HG03135 (cell line): ENCODE results near the gene AP3S2.
"Not testable (repeated sequence)": the region's sequence is repeated elsewhere in the genome, so short reads cannot be mapped to it uniquely, and the experiment has no call there.

Experiments
- ATAC-seq: cut with Tn5 transposase; IDR thresholded peaks from one replicate; pipeline ENCODE4 v1.9.1; 2021; ENCODE audit warnings: mild to moderate bottlenecking, moderate library complexity; ENCODE audit not compliant: unreplicated experiment

Gene AP3S2

DNA sequence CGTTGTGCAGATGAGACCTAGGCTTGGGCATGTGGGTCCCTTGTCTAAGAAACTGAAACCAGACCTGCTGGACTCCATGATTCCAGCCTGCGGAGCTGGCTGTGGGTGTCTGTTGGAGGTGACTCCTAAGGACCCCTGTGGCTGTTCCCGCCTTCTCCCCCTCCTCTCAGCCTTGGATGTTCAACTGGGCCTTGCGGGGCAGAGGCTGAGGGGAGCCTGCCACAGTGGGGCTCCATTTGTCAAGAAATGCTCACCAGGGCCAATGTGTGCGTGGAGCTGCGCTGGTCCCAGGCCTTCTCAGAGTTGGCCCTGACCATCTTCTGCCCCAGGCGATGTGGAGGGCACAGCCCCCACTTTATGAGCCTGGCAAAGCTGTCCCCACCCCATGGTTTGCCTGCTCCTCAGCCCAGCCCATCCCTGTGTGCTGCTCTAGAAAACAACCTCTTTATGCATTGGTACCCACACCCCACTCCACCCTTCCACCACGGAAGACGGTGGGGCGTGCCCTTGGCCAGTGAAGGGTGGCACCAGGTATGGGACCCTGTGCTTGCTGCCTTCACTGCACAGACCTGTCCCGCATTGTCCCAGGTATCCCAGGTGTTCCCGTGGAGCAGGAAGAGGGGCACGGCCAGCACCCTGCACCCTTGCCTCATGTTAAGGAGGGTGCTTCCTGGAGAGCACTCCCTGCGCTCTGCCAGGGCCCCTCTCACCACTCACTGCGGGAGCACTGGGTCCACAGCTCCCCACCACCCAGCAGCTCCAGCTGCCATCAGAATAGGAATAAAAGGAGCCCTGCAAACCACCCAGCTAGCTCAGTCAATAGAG, 109.7 kb downstream of the AP3S2 start:
- no peak for ATAC-seq

DNA sequence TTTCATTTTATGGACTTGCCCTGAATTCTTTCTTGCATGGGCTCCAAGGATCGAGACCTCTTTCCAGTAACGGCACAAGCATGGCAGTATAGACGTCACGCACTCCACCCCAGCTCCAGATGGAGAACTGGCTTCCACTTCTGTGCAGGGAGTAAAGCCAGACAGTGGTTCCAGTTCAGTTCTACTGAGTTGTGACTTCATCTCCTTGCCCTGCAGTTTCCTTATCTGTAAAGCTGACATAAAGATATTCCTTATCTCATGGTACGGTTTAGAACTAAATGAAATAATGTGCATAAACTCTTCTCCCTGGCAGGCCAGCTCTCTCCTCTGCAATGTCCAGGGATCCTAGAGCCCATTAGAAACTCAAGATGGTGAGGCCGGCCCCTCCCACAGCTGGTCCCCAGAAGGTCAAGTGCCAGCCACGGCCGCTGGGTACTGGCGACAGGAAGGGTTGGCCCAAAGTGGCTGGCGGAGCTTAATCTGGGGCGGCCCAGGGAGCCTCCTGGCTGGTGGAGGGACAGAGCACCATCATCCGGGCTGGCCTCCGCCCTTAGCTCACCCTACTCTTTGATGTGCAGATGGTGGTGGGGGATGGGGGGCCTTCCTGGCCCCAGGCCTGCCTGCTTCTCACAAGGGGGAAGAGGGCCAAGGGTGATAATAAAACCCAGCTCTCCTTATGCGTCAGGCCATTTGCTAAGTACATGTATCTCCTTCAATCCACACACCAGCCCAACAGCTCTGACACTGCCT, 110.5 kb downstream of the AP3S2 start:
- no peak for ATAC-seq

DNA sequence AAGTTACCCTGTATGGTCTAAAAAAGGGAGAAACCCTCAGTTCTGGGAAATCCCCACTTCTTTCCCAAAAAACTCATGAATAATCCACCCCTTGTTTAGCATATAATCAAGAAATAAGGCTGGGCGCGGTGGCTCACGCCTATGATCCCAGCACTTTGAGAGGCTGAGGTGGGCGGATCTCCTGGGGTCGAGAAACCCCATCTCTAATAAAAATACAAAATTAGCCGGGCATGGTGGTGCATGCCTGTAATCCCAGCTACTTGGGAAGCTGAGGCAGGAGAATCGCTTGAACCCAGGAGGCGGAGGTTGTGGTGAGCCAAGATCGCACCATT, 111.2 kb downstream of the AP3S2 start:
- not testable (repeated sequence) for ATAC-seq

DNA sequence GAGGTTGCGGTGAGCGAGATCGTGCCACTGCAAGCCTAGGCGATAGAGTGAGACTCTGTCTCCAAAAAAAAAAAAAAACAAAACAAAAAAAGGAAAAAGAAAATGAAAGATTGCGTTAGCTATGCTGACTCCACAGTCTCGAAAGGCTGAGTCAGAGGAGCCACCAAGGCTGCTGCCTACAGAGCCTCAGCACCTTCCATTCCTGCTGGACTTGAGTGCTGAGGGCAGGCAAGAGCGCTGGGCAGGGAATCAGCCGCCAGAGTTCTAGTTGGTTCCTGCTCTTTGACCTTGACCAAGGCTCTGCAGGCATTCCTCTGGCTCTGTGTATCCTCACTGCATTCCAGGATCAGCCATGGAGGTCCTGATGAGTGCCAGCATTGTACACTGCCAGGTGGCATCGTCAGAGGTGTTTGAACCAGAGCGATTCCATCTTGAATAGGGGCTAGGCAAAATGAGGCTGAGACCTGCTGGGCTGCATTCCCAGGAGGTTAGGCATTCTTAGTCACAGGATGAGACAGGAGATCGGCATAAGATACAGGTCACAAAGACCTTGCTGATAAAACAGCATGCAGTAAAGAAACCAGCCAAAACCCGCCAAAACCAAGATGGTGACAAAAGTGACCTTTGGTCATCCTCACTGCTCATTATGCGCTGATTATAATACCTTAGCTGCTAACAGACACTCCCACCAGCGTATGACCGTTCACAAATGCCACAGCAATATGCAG, 111.7 kb downstream of the AP3S2 start:
- no peak for ATAC-seq

DNA sequence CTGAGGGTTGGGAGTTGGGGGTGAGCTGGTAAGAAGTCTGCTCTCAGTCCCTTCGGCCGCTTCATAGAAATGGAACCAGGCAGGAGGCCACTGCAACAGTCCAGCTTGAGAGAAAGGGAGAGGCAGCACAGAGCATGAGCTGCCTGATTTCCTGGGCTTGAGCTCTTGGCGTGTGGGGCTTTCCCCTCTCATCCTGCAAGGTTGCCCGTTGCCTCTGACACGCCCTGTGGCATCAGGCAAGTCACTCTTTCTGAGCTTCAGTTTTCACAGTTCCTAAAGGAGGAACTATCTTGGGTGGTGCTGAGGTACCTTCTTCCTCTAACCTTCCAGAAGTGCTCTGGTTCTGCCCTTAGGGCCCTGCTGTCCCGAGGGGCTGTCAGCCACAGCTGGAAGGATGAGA, 112.7 kb downstream of the AP3S2 start:
- ATAC-seq = no peak

DNA sequence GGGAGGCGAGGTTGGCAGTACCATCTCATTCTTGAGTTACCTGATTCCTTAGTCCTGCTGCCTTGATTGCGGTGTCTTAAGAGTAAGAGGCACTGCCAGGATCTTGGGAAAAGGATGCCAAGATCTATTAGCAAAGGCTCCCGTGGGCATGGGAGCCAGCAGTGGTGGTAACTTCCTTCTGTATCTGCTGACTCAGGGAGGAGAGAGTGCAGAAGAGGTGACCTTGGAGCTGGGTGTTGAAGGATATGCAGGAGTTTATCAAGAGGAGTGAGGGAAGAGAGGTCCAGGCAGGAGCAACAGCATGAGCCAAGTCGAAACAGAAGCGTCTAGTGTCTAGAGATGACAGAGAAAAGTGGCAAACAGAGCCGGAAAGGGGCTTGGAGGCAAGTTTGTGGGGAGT, 113.2 kb downstream of the AP3S2 start:
- ATAC-seq = no peak
